Measurements from ENCODE around the gene RNF2. TPM values are rescaled to one million over a fixed set of nuclear protein-coding genes. Genes with fewer than 3 reads are reported as not detected.
A peak's percentile ranks its signal among the peaks of the same experiment; 100 is the strongest.

RNF2 gene
- polyA plus RNA-seq, 1 donor from 2014 or later: 49.2 TPM

- Histone ChIP-seq H3K9me2 (ENCODE audit: insufficient read depth, low read length) (no peaks in the 10 kb centered on the region), H3K27me3 (ENCODE audit: insufficient read depth, low read depth, low read length) (no peaks in the 10 kb centered on the region), H3K9me3 (ENCODE audit: low read length) (no peaks in the 10 kb centered on the region), H3K79me2 (replicated peaks; ENCODE audit: insufficient read depth, low read length) (peaks cover 81% of the 10 kb centered on the region), H3K36me3 (ENCODE audit: insufficient read depth, low read length) (no peaks in the 10 kb centered on the region), H3K4me3 (ENCODE audit: low read length) (no peak overlapping the region), H3K9ac (ENCODE audit: low read length) (no peak overlapping the region), H2AFZ (ENCODE audit: low read depth, low read length) (no peak overlapping the region), H3F3A (ENCODE audit: insufficient read depth, low read length, poor library complexity, severe bottlenecking) (no peaks in the 10 kb centered on the region), H4K20me1 (ENCODE audit: insufficient read depth) (no peaks in the 10 kb centered on the region), H3K27ac (ENCODE audit: low read length) (no peak overlapping the region), H3K4me2 (ENCODE audit: low read length) (no peak overlapping the region)
- TF ChIP-seq EP300 (conservative IDR thresholded peaks at IDR 0.05; ENCODE audit: poor library complexity, severe bottlenecking) (peak; percentile 12), EZH2 (IDR thresholded peaks at IDR 0.05; ENCODE audit: borderline replicate concordance, insufficient read depth, low read length, poor library complexity, severe bottlenecking) (no peak)
These were observed 28.4 kb downstream of the RNF2 start for GRCh38 chr1:185073725-185074124.

DNA sequence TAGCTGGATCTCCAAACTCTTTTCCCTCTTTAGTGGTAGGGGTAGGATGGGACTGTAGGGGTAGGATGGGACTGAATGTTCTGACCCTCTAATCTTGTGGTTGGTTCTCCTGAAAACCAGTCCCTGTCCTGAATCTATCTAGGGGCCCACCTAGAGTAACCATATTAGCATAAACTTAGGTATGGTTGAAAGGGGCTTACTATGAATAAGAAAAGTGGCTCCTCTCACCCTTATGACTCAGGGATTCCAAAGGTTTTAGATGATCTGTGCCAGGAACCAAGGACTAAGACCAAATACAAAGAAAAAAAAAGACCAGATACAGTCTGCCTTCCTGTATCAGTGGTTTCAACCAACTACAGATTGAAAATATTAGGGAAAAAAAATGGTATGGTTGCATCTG lies 28.9 kb downstream of the RNF2 start:
- Histone ChIP-seq H3F3A (ENCODE audit: insufficient read depth, low read length, poor library complexity, severe bottlenecking) (no peaks in the 10 kb centered on the region), H3K4me3 (ENCODE audit: low read length) (no peak overlapping the region), H3K9ac (ENCODE audit: low read length) (no peak overlapping the region), H3K79me2 (replicated peaks; ENCODE audit: insufficient read depth, low read length) (peaks cover 81% of the 10 kb centered on the region), H3K36me3 (ENCODE audit: insufficient read depth, low read length) (no peaks in the 10 kb centered on the region), H3K27me3 (ENCODE audit: insufficient read depth, low read depth, low read length) (no peaks in the 10 kb centered on the region), H3K9me2 (ENCODE audit: insufficient read depth, low read length) (no peaks in the 10 kb centered on the region), H3K4me2 (ENCODE audit: low read length) (no peak overlapping the region), H2AFZ (ENCODE audit: low read depth, low read length) (no peak overlapping the region), H4K20me1 (ENCODE audit: insufficient read depth) (no peaks in the 10 kb centered on the region), H3K9me3 (ENCODE audit: low read length) (no peaks in the 10 kb centered on the region), H3K27ac (ENCODE audit: low read length) (no peak overlapping the region)
- TF ChIP-seq RAD21 (conservative IDR thresholded peaks at IDR 0.05) (no peak), SMC3 (conservative IDR thresholded peaks at IDR 0.05; ENCODE audit: poor library complexity) (no peak), CTCF (IDR thresholded peaks at IDR 0.05; ENCODE audit: poor library complexity, severe bottlenecking) (no peak), EZH2 (IDR thresholded peaks at IDR 0.05; ENCODE audit: borderline replicate concordance, insufficient read depth, low read length, poor library complexity, severe bottlenecking) (no peak), POLR2AphosphoS5 (IDR thresholded peaks at IDR 0.05) (no peak), TAF1 (IDR thresholded peaks at IDR 0.05; ENCODE audit: low read depth) (no peak), REST (IDR thresholded peaks at IDR 0.05; ENCODE audit: borderline replicate concordance) (no peak), EP300 (conservative IDR thresholded peaks at IDR 0.05; ENCODE audit: poor library complexity, severe bottlenecking) (no peak), MXI1 (conservative IDR thresholded peaks at IDR 0.05; ENCODE audit: poor library complexity, severe bottlenecking) (no peak)

DNA sequence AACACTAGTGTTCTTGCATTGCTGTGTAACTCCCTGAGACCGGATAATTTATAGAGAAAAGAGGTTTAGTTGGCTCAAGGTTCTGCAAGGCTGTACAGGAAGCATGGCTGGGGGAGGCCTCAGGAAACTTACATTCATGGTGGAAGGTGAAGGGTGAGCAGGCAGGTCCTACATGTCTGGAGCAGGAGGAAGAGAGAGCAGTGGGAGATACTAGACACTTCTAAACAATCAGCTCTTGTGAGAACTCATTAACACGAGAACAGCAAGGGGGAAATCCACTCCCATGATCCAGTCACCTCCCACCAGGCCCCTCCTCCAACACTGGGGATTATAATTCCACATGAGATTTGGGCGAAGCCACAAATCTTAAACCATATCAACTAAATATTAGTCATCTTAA lies 30.1 kb downstream of the RNF2 start:
- H3F3A ChIP-seq (ENCODE audit: insufficient read depth, low read length, poor library complexity, severe bottlenecking): no peaks in the 10 kb centered on the region
- no peaks in the 10 kb centered on the region for H3K36me3 ChIP-seq (ENCODE audit: insufficient read depth, low read length)
- H3K4me3 ChIP-seq (ENCODE audit: low read length): no peak overlapping the region
- H3K9me3 ChIP-seq (ENCODE audit: low read length): no peaks in the 10 kb centered on the region
- H2AFZ ChIP-seq (ENCODE audit: low read depth, low read length): no peak overlapping the region
- no peaks in the 10 kb centered on the region for H4K20me1 ChIP-seq (ENCODE audit: insufficient read depth)
- H3K9me2 ChIP-seq (ENCODE audit: insufficient read depth, low read length): no peaks in the 10 kb centered on the region
- no peak overlapping the region for H3K9ac ChIP-seq (ENCODE audit: low read length)
- no peaks in the 10 kb centered on the region for H3K27me3 ChIP-seq (ENCODE audit: insufficient read depth, low read depth, low read length)
- H3K4me2 ChIP-seq (ENCODE audit: low read length): no peak overlapping the region
- TF ChIP-seq MXI1 (conservative IDR thresholded peaks at IDR 0.05; ENCODE audit: poor library complexity, severe bottlenecking) (no peak), SMC3 (conservative IDR thresholded peaks at IDR 0.05; ENCODE audit: poor library complexity) (no peak), CTCF (IDR thresholded peaks at IDR 0.05; ENCODE audit: poor library complexity, severe bottlenecking) (no peak), RAD21 (conservative IDR thresholded peaks at IDR 0.05) (no peak), POLR2AphosphoS5 (IDR thresholded peaks at IDR 0.05) (no peak), REST (IDR thresholded peaks at IDR 0.05; ENCODE audit: borderline replicate concordance) (no peak), TAF1 (IDR thresholded peaks at IDR 0.05; ENCODE audit: low read depth) (no peak), EZH2 (IDR thresholded peaks at IDR 0.05; ENCODE audit: borderline replicate concordance, insufficient read depth, low read length, poor library complexity, severe bottlenecking) (no peak)
- peaks cover 78% of the 10 kb centered on the region for H3K79me2 ChIP-seq (replicated peaks; ENCODE audit: insufficient read depth, low read length)
- no peak overlapping the region for H3K27ac ChIP-seq (ENCODE audit: low read length)
